Measurements from ENCODE around the gene IDUA.

DNA sequence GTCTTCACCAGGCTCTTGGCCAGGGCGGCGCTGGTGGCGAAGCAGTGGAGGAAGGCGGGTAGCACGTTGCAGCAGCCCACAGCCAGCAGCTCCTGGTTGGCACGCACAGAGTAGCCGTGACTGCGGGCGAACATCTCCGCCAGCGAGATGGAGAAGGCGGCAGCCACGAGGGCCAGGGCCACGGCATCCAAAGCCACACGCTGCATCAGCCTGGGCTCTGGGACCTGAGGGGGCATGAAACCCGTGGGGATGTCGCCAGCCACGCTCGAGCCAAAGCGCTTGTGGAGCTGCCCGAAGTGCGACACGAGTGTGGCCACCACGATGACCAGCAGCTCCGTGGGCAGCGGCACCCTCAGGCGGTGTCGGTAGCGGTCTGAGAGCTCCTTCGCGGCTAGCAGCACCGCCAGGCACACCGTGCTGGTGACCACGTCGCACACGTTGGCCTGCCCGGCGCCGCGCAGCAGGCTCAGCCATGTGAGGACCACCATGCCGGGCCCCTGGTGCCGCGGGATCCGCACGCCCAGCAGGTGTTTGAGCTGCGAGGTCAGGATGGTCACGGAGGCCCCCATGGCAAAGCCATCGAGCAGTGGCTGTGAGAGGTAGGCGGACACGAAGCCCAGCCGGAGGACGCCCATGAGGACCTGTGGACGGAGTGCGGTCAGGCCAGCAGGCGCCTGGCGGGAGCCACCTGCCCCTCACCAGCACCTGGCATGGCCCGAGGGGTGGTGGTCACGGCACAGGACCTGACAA, 3.1 kb downstream of the IDUA start:
- TF ChIP-seq POLR2A (IDR thresholded peaks at IDR 0.05): no peak
- TF ChIP-seq, protein P1, sequence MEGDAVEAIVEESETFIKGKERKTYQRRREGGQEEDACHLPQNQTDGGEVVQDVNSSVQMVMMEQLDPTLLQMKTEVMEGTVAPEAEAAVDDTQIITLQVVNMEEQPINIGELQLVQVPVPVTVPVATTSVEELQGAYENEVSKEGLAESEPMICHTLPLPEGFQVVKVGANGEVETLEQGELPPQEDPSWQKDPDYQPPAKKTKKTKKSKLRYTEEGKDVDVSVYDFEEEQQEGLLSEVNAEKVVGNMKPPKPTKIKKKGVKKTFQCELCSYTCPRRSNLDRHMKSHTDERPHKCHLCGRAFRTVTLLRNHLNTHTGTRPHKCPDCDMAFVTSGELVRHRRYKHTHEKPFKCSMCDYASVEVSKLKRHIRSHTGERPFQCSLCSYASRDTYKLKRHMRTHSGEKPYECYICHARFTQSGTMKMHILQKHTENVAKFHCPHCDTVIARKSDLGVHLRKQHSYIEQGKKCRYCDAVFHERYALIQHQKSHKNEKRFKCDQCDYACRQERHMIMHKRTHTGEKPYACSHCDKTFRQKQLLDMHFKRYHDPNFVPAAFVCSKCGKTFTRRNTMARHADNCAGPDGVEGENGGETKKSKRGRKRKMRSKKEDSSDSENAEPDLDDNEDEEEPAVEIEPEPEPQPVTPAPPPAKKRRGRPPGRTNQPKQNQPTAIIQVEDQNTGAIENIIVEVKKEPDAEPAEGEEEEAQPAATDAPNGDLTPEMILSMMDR (IDR thresholded peaks at IDR 0.05): no peak
